ENCODE data around the gene PGM2.
A peak's percentile ranks its signal among the peaks of the same experiment; 100 is the strongest.
"Not testable (repeated sequence)": the region's sequence is repeated elsewhere in the genome, so short reads cannot be mapped to it uniquely, and the experiment has no call there.

The PGM2 gene

GRCh38 chr4:37818752-37819151, 7.7 kb upstream of the PGM2 start:
- DNase-seq (ENCODE audit: low spot score), result no peak

GRCh38 chr4:37820458-37820857, 6.0 kb upstream of the PGM2 start:
- not testable (repeated sequence) for DNase-seq (ENCODE audit: low spot score)

- no peak for DNase-seq (ENCODE audit: low spot score)
Observed at GRCh38 chr4:37821953-37822605, 4.4 kb upstream of the PGM2 start.

DNA sequence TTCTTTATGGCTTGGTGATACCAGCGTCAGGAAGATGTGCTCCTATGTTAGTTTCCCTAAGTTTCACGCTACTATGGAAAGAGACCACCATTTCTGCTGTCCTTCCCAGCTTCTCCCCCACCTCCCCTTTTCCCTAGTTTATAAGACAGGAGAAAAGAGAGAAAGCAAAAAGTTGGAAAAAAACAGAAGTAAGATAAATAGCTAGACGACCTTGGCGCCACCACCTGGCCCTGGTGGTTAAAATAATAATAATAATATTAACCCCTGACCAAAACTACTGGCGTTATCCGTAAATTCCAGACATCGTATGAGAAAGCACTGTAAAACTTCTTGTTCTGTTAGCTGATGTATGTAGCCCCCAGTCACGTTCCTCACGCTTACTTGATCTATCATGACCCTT, 985 bp upstream of the PGM2 start:
- not testable (repeated sequence) for DNase-seq (ENCODE audit: low spot score)

DNA sequence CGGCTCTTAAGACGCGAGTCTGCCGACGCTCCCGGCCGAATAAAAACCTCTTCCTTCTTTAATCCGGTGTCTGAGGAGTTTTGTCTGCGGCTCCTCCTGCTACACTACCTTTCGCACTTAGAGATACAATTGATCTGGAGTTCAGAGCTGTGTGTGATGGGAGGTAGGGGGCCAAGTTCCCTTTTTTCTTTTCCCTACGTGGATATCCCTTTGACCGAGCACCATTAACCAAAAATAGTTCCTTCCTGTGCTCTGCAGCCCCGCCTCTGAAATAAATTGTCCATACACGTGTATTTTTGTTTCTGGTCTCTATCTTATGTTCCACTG, 555 bp upstream of the PGM2 start:
- no peak for DNase-seq (ENCODE audit: low spot score)

- DNase-seq (ENCODE audit: low spot score), result no peak
Observed at GRCh38 chr4:37827030-37827685, 672 bp downstream of the PGM2 start.

GRCh38 chr4:37827802-37828321, 1.4 kb downstream of the PGM2 start:
- no peak for DNase-seq (ENCODE audit: low spot score)

GRCh38 chr4:37828843-37829242, 2.4 kb downstream of the PGM2 start:
- no peak for DNase-seq (ENCODE audit: low spot score)

GRCh38 chr4:37830640-37831039, 4.2 kb downstream of the PGM2 start:
- DNase-seq (ENCODE audit: low spot score), result no peak

GRCh38 chr4:37835031-37835430, 8.5 kb downstream of the PGM2 start:
- no peak for DNase-seq (ENCODE audit: low spot score)

GRCh38 chr4:37835806-37836205, 9.3 kb downstream of the PGM2 start:
- no peak for DNase-seq (ENCODE audit: low spot score)

- DNase-seq (ENCODE audit: low spot score), result no peak
Observed at GRCh38 chr4:37836274-37836673, 9.8 kb downstream of the PGM2 start.

DNA sequence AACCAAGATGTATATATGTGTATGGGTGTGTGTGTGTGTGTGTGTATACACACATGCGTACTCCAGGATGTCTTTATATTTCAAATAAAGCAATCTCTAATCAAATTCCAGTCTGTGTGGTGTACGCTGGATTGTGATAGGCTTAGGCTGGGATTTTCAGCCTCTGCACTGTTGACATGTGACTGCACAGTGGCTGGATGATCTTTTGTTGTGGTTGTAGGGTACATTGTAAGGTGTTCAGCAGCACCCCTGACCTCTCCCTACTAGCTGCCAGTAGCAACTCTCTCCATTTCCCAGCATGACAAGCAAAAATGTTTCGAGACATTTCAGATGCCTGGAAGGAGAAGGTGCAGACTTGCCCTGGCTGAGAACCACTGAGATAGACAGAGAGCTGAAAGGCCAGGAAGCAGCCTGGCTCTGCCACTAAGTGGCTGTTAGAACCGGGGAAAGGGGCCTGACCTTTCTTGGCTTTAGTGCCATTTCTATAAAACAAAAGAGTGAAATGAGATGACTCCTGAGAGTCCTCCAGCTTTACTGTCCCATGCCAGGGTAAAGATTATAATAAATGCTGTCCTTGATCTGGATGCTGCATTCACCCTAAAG, 10.5 kb downstream of the PGM2 start:
- peak; percentile 59 for DNase-seq (ENCODE audit: low spot score)

DNA sequence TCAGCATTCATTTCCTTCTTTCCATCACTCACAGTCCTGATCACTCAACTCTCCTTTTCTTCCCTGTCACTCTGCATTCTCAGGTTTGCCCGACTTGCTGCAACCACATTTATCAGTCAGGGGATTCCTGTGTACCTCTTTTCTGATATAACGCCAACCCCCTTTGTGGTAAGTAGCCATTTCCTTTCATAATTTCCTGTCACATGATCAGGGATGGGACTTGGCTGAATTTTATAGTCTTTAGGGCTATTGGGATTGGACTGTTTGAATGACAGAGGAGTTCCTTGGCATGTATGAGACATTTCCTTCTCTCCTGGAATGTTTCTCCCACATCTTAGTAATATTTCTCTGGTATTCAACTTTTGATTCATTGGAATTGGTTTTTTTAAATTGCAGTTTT, 11.0 kb downstream of the PGM2 start:
- DNase-seq (ENCODE audit: low spot score), result peak; percentile 97

DNA sequence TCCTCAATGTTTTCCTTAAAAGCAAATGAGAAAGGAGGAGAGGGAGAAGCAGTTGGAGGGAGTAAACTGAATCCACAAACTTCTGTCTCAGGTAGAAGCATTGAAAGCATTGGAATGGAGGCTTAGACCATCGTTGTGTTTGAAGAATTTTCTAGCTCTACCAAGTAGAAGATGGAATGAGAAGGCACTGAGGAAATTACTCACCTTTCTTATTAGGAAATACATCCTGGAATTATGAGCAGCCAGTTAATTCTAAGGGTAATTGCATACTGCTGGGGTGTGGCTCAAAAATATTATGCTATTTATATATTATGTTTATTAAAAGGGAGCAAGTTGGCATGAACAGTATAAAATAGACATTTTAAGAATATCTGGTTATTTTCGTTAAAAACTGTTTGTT, 12.9 kb downstream of the PGM2 start:
- peak; percentile 50 for DNase-seq (ENCODE audit: low spot score)

- DNase-seq (ENCODE audit: low spot score), result no peak
Observed at GRCh38 chr4:37844204-37844603, 17.7 kb downstream of the PGM2 start.

DNA sequence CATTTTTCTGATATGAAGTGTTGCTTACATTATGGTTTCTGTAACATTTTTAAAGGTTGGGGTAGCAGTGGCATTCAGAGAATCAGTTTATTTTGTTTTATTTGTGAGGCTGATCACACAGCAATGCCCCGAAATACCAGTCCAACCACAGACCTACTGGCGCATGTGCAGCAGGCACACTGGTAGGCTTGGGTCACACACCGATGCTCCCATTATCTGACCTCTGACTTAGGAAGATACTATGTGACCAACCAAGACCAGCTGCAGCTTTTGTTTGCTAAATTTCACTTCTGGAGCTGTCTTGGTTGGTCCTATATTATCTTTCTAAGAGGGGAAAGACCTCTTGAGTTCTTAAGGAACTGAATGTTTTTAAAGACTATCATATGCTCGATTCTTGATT, 18.7 kb downstream of the PGM2 start:
- DNase-seq (ENCODE audit: low spot score), result no peak

DNA sequence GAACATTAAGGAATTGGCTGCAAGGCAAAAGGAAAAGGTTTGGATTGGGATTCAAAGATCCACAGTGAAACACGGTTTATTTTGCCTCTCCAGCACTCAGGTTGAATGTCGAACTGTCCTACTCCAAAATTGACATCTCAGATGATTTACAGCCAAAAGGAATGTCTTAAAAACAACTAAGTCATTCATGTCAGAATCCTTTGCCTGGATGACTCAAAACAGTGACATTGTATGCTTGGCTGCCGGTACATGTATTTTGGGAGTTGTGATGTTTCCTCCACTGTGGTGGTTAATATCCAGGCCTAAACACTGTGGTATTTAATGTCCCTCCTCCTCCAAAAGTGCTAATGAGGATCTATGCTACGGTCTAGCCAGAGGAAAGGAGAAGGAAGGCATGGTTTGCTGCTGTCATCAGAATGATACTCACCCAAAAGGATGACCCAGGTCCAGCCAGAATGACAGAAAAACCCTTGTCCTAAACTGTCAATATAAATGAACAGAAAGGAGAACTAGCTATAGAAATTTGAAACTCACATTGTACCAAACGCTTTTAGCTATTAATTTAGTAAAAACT, 20.9 kb downstream of the PGM2 start:
- DNase-seq (ENCODE audit: low spot score), result peak; percentile 16

DNA sequence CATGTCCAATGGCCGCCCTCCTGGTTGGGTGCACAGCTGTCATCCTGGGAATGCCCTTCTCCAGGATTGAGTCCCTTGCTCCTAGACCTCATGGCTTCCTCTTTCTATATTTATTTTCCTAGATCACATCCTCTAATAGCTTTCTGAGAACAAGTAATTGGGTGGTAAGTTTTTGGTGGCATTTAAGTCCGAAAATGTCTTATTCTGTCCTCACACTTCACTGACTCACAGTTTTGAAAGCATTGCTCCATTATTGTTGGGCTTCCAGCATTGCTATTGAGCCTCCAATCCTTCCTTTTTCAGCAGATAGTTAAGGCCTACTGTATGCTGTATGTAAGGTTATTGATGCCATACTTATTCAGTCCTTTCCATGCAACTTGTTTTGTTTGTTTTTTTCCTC, 25.9 kb downstream of the PGM2 start:
- no peak for DNase-seq (ENCODE audit: low spot score)

DNA sequence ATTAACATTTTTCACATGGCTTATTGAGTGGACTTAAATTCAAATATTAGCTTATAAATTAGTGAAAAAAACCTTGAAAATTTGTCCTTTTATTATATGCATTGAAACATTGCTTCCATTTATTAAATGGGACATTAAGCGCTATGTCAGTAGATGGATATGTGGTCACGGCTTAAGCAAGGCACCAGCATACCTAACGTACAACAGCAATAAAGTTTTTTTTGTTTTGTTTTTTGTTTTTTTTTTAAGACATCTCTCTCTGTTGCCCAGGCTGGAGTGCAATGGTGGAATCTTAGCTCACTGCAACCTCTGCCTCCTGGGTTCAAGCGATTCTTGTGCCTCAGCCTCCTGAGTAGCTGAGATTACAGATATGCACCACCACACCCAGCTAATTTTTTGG, 31.6 kb downstream of the PGM2 start:
- DNase-seq (ENCODE audit: low spot score), result no peak

DNA sequence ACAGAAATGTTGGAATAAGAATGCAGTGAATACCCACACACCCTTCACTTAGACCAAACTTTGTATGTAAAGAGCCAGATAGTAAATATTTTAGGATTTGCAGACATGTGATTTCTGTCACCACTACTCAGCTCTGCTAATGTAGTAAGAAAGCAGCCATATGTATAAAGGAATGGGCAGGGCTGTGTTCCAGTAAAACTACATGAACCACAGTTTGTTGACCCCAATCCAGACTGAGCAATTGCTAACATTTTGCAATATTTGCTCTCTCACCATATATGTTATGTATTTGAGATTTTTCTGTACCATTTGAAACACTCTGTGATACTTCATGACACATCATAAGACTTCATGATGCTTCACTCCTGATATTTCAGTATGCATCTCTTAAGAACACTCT, 32.4 kb downstream of the PGM2 start:
- no peak for DNase-seq (ENCODE audit: low spot score)

DNA sequence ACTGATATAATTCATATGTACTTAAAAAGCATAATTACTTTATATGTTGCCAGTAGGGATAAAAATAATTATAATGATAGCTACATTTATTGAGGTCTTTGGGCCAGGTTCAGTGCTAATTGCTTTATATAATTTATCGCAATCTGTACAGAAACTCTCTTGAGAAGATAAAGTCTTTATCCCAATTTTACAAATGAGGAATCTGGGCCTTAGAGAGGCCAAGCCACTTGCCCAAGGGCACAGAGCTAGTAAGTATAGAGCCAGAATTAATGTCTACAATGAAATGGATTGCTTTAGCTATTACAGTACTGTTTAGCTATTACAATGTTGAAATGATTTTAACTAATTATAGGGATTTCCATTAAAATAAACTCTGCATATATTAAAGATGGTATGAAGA, 33.8 kb downstream of the PGM2 start:
- no peak for DNase-seq (ENCODE audit: low spot score)

DNA sequence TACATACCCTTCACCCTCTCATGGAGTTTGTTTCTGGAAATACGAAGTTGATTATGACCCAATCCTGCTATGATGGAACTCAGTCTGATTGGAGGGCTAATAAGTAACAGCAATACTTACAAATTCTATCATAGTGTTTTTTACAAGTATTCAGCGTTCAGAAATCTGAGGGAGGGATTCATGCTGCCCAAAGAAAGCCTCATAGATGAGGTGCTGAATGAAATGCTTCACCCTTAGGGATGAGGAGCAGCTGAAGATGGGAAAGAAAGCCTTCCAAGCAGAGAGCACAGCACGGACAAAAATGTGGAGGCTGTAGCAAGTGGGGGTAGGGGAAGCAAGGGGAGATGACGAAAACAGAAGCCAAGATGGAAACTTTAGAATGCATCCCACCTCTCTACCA, 36.5 kb downstream of the PGM2 start:
- DNase-seq (ENCODE audit: low spot score), result no peak

Measured in kidney capillary endothelial cell (primary cell).